ENCODE data around the gene BEST3.

The BEST3 gene

GRCh38 chr12:69704357-69704756 lies 5.3 kb upstream of the BEST3 start:
- Histone ChIP-seq H3K4me3 (no peak overlapping the region), H3K9me3 (no peaks in the 10 kb centered on the region), H3K36me3 (replicated peaks) (no peaks in the 10 kb centered on the region), H3K4me1 (no peaks in the 10 kb centered on the region), H3K27me3 (ENCODE audit: low read depth) (peaks cover 4% of the 10 kb centered on the region)
- DNase-seq (ENCODE audit: low spot score in 2 of 2): no peak
- in situ Hi-C loops (cut with MboI; ENCODE audit: low sequenced_read_pairs): no loop called here

- in situ Hi-C loops (cut with MboI; ENCODE audit: low sequenced_read_pairs): no loop called here
- no peak for DNase-seq (ENCODE audit: low spot score in 2 of 2)
- H3K9me3 ChIP-seq: no peaks in the 10 kb centered on the region
These were observed 4.1 kb upstream of the BEST3 start for GRCh38 chr12:69703146-69703642.

GRCh38 chr12:69701826-69702225 lies 2.7 kb upstream of the BEST3 start:
- H3K9me3 ChIP-seq: no peaks in the 10 kb centered on the region
- peaks cover 4% of the 10 kb centered on the region for H3K27me3 ChIP-seq (ENCODE audit: low read depth)
- in situ Hi-C loops (cut with MboI; ENCODE audit: low sequenced_read_pairs): no loop called here
- no peak overlapping the region for H3K4me3 ChIP-seq
- H3K4me1 ChIP-seq: no peaks in the 10 kb centered on the region
- no peaks in the 10 kb centered on the region for H3K36me3 ChIP-seq (replicated peaks)
- DNase-seq (ENCODE audit: low spot score in 2 of 2): no peak

More at GRCh38 chr12:69703146-69703642, 4.1 kb upstream of the BEST3 start:
- no peaks in the 10 kb centered on the region for H3K4me1 ChIP-seq
- no peaks in the 10 kb centered on the region for H3K36me3 ChIP-seq (replicated peaks)
- peaks cover 4% of the 10 kb centered on the region for H3K27me3 ChIP-seq (ENCODE audit: low read depth)
- no peak overlapping the region for H3K4me3 ChIP-seq

GRCh38 chr12:69698054-69698453 lies 1.0 kb downstream of the BEST3 start:
- no peaks in the 10 kb centered on the region for H3K36me3 ChIP-seq (replicated peaks)
- no peak for DNase-seq (ENCODE audit: low spot score in 2 of 2)
- no peaks in the 10 kb centered on the region; the same call in 1 of the 2 replicates for H3K27me3 ChIP-seq (ENCODE audit: low read depth)
- H3K9me3 ChIP-seq: no peaks in the 10 kb centered on the region
- no peaks in the 10 kb centered on the region for H3K4me1 ChIP-seq
- in situ Hi-C loops (cut with MboI; ENCODE audit: low sequenced_read_pairs): no loop called here
- H3K4me3 ChIP-seq: no peak overlapping the region

- H3K36me3 ChIP-seq (replicated peaks): no peaks in the 10 kb centered on the region
- no peaks in the 10 kb centered on the region for H3K27me3 ChIP-seq (ENCODE audit: low read depth)
- DNase-seq (ENCODE audit: low spot score in 2 of 2): no peak
- in situ Hi-C loops (cut with MboI; ENCODE audit: low sequenced_read_pairs): no loop called here
- no peaks in the 10 kb centered on the region for H3K9me3 ChIP-seq
- H3K4me1 ChIP-seq: no peaks in the 10 kb centered on the region
- no peak overlapping the region for H3K4me3 ChIP-seq
These were observed 5.0 kb downstream of the BEST3 start for GRCh38 chr12:69694123-69694522.

GRCh38 chr12:69689638-69690037 lies 9.5 kb downstream of the BEST3 start:
- no peaks in the 10 kb centered on the region for H3K9me3 ChIP-seq
- in situ Hi-C loops (cut with MboI; ENCODE audit: low sequenced_read_pairs): no loop called here
- peaks cover 11% of the 10 kb centered on the region for H3K27me3 ChIP-seq (ENCODE audit: low read depth)
- DNase-seq (ENCODE audit: low spot score in 2 of 2): no peak
- no peak overlapping the region for H3K4me3 ChIP-seq
- H3K36me3 ChIP-seq (replicated peaks): no peaks in the 10 kb centered on the region
- H3K4me1 ChIP-seq: no peaks in the 10 kb centered on the region

GRCh38 chr12:69688471-69689427 lies 10.4 kb downstream of the BEST3 start:
- Histone ChIP-seq H3K27me3 (ENCODE audit: low read depth) (peaks cover 15% of the 10 kb centered on the region), H3K4me3 (no peak overlapping the region), H3K4me1 (no peaks in the 10 kb centered on the region), H3K9me3 (no peaks in the 10 kb centered on the region), H3K36me3 (replicated peaks) (no peaks in the 10 kb centered on the region)
- in situ Hi-C loops (cut with MboI; ENCODE audit: low sequenced_read_pairs): no loop called here
- no peak for DNase-seq (ENCODE audit: low spot score in 2 of 2)

- H3K4me1 ChIP-seq: no peaks in the 10 kb centered on the region
- no peaks in the 10 kb centered on the region for H3K36me3 ChIP-seq (replicated peaks)
- H3K9me3 ChIP-seq: no peaks in the 10 kb centered on the region
- H3K4me3 ChIP-seq: no peak overlapping the region
- in situ Hi-C loops (cut with MboI; ENCODE audit: low sequenced_read_pairs): no loop called here
- peaks cover 15% of the 10 kb centered on the region for H3K27me3 ChIP-seq (ENCODE audit: low read depth)
- no peak for DNase-seq (ENCODE audit: low spot score in 2 of 2)
These were observed 11.1 kb downstream of the BEST3 start for GRCh38 chr12:69688021-69688420.

- Histone ChIP-seq H3K4me1 (no peaks in the 10 kb centered on the region), H3K4me3 (no peak overlapping the region), H3K36me3 (replicated peaks) (no peaks in the 10 kb centered on the region), H3K9me3 (no peaks in the 10 kb centered on the region), H3K27me3 (ENCODE audit: low read depth) (peaks cover 15% of the 10 kb centered on the region)
- no peak for DNase-seq (ENCODE audit: low spot score in 2 of 2)
- in situ Hi-C loops (cut with MboI; ENCODE audit: low sequenced_read_pairs): no loop called here
These were observed 11.7 kb downstream of the BEST3 start for GRCh38 chr12:69687390-69687789.

GRCh38 chr12:69686731-69687130 lies 12.4 kb downstream of the BEST3 start:
- Histone ChIP-seq H3K4me1 (no peaks in the 10 kb centered on the region), H3K9me3 (no peaks in the 10 kb centered on the region), H3K4me3 (no peak overlapping the region), H3K27me3 (ENCODE audit: low read depth) (peaks cover 15% of the 10 kb centered on the region), H3K36me3 (replicated peaks) (no peaks in the 10 kb centered on the region)
- no peak for DNase-seq (ENCODE audit: low spot score in 2 of 2)
- in situ Hi-C loops (cut with MboI; ENCODE audit: low sequenced_read_pairs): no loop called here

GRCh38 chr12:69685810-69686209 lies 13.3 kb downstream of the BEST3 start:
- no peaks in the 10 kb centered on the region for H3K9me3 ChIP-seq
- peaks cover 15% of the 10 kb centered on the region for H3K27me3 ChIP-seq (ENCODE audit: low read depth)
- in situ Hi-C loops (cut with MboI; ENCODE audit: low sequenced_read_pairs): no loop called here
- H3K4me1 ChIP-seq: no peaks in the 10 kb centered on the region
- no peak overlapping the region for H3K4me3 ChIP-seq
- DNase-seq (ENCODE audit: low spot score in 2 of 2): no peak
- no peaks in the 10 kb centered on the region for H3K36me3 ChIP-seq (replicated peaks)

GRCh38 chr12:69684466-69684865 lies 14.6 kb downstream of the BEST3 start:
- Histone ChIP-seq H3K9me3 (no peaks in the 10 kb centered on the region), H3K4me3 (no peak overlapping the region), H3K36me3 (replicated peaks) (no peaks in the 10 kb centered on the region), H3K4me1 (no peaks in the 10 kb centered on the region), H3K27me3 (ENCODE audit: low read depth) (peaks cover 15% of the 10 kb centered on the region)
- no peak for DNase-seq (ENCODE audit: low spot score in 2 of 2)
- in situ Hi-C loops (cut with MboI; ENCODE audit: low sequenced_read_pairs): no loop called here

GRCh38 chr12:69682110-69682755 lies 16.9 kb downstream of the BEST3 start:
- in situ Hi-C loops (cut with MboI; ENCODE audit: low sequenced_read_pairs): no loop called here
- no peaks in the 10 kb centered on the region for H3K9me3 ChIP-seq
- H3K4me1 ChIP-seq: no peaks in the 10 kb centered on the region
- H3K27me3 ChIP-seq (ENCODE audit: low read depth): peaks cover 19% of the 10 kb centered on the region
- H3K4me3 ChIP-seq: no peak overlapping the region
- no peak for DNase-seq (ENCODE audit: low spot score in 2 of 2)
- H3K36me3 ChIP-seq (replicated peaks): no peaks in the 10 kb centered on the region

GRCh38 chr12:69679119-69679518 lies 20.0 kb downstream of the BEST3 start:
- Histone ChIP-seq H3K4me3 (no peak overlapping the region), H3K4me1 (no peaks in the 10 kb centered on the region), H3K9me3 (no peaks in the 10 kb centered on the region), H3K27me3 (ENCODE audit: low read depth) (peaks cover 10% of the 10 kb centered on the region), H3K36me3 (replicated peaks) (no peaks in the 10 kb centered on the region)
- DNase-seq (ENCODE audit: low spot score in 2 of 2): no peak
- in situ Hi-C loops (cut with MboI; ENCODE audit: low sequenced_read_pairs): no loop called here

Data from HAP-1 (cell line).